ENCODE results near the gene DCHS2.

The DCHS2 gene

GRCh38 chr4:154456889-154457288 lies 34.7 kb downstream of the DCHS2 start:
- DNase-seq (ENCODE audit: insufficient read length, low spot score), result no peak
- no peak for FAIRE-seq
- TF ChIP-seq TAF1 (IDR thresholded peaks at IDR 0.05; ENCODE audit: low read depth, low read length), result no peak
- no peak for TF ChIP-seq PAX5 (IDR thresholded peaks at IDR 0.05; ENCODE audit: insufficient read depth, low read length, severe bottlenecking)
- TF ChIP-seq POU2F2 (IDR thresholded peaks at IDR 0.05; ENCODE audit: low read depth, low read length), result no peak
- TF ChIP-seq POLR2AphosphoS5 (IDR thresholded peaks at IDR 0.05; ENCODE audit: low read depth, low read length), result no peak
- TF ChIP-seq SPI1 (IDR thresholded peaks at IDR 0.05; ENCODE audit: low read depth, low read length), result no peak
- no peak for TF ChIP-seq POLR2A (IDR thresholded peaks at IDR 0.05; ENCODE audit: low read depth, low read length)

GRCh38 chr4:154456240-154456639 lies 35.4 kb downstream of the DCHS2 start:
- TF ChIP-seq POU2F2 (IDR thresholded peaks at IDR 0.05; ENCODE audit: low read depth, low read length) (no peak), SPI1 (IDR thresholded peaks at IDR 0.05; ENCODE audit: low read depth, low read length) (no peak), POLR2A (IDR thresholded peaks at IDR 0.05; ENCODE audit: low read depth, low read length) (no peak), POLR2AphosphoS5 (IDR thresholded peaks at IDR 0.05; ENCODE audit: low read depth, low read length) (no peak), TAF1 (IDR thresholded peaks at IDR 0.05; ENCODE audit: low read depth, low read length) (no peak), PAX5 (IDR thresholded peaks at IDR 0.05; ENCODE audit: insufficient read depth, low read length, severe bottlenecking) (no peak)
- DNase-seq (ENCODE audit: insufficient read length, low spot score) (no peak), FAIRE-seq (no peak)

GRCh38 chr4:154455111-154455510 lies 36.5 kb downstream of the DCHS2 start:
- TF ChIP-seq SPI1 (IDR thresholded peaks at IDR 0.05; ENCODE audit: low read depth, low read length) (no peak), POLR2AphosphoS5 (IDR thresholded peaks at IDR 0.05; ENCODE audit: low read depth, low read length) (no peak), PAX5 (IDR thresholded peaks at IDR 0.05; ENCODE audit: insufficient read depth, low read length, severe bottlenecking) (no peak), TAF1 (IDR thresholded peaks at IDR 0.05; ENCODE audit: low read depth, low read length) (no peak), POLR2A (IDR thresholded peaks at IDR 0.05; ENCODE audit: low read depth, low read length) (no peak), POU2F2 (IDR thresholded peaks at IDR 0.05; ENCODE audit: low read depth, low read length) (no peak)
- no peak for DNase-seq (ENCODE audit: insufficient read length, low spot score)
- FAIRE-seq, result no peak

- DNase-seq (ENCODE audit: insufficient read length, low spot score) (no peak), FAIRE-seq (no peak)
- TF ChIP-seq POU2F2 (IDR thresholded peaks at IDR 0.05; ENCODE audit: low read depth, low read length) (no peak), TAF1 (IDR thresholded peaks at IDR 0.05; ENCODE audit: low read depth, low read length) (no peak), POLR2AphosphoS5 (IDR thresholded peaks at IDR 0.05; ENCODE audit: low read depth, low read length) (no peak), POLR2A (IDR thresholded peaks at IDR 0.05; ENCODE audit: low read depth, low read length) (no peak), SPI1 (IDR thresholded peaks at IDR 0.05; ENCODE audit: low read depth, low read length) (no peak), PAX5 (IDR thresholded peaks at IDR 0.05; ENCODE audit: insufficient read depth, low read length, severe bottlenecking) (no peak)
Measured at GRCh38 chr4:154454710-154455109, 36.9 kb downstream of the DCHS2 start.

- FAIRE-seq (no peak), DNase-seq (ENCODE audit: insufficient read length, low spot score) (no peak)
- no peak for TF ChIP-seq POLR2A (IDR thresholded peaks at IDR 0.05; ENCODE audit: low read depth, low read length)
- no peak for TF ChIP-seq POU2F2 (IDR thresholded peaks at IDR 0.05; ENCODE audit: low read depth, low read length)
- no peak for TF ChIP-seq TAF1 (IDR thresholded peaks at IDR 0.05; ENCODE audit: low read depth, low read length)
- TF ChIP-seq POLR2AphosphoS5 (IDR thresholded peaks at IDR 0.05; ENCODE audit: low read depth, low read length), result no peak
- TF ChIP-seq PAX5 (IDR thresholded peaks at IDR 0.05; ENCODE audit: insufficient read depth, low read length, severe bottlenecking), result no peak
Measured at GRCh38 chr4:154452798-154453346, 38.7 kb downstream of the DCHS2 start.

GRCh38 chr4:154450966-154451365 lies 40.6 kb downstream of the DCHS2 start:
- DNase-seq (ENCODE audit: insufficient read length, low spot score), result no peak
- TF ChIP-seq POLR2A (IDR thresholded peaks at IDR 0.05; ENCODE audit: low read depth, low read length) (no peak), POU2F2 (IDR thresholded peaks at IDR 0.05; ENCODE audit: low read depth, low read length) (no peak), POLR2AphosphoS5 (IDR thresholded peaks at IDR 0.05; ENCODE audit: low read depth, low read length) (no peak), SPI1 (IDR thresholded peaks at IDR 0.05; ENCODE audit: low read depth, low read length) (no peak), PAX5 (IDR thresholded peaks at IDR 0.05; ENCODE audit: insufficient read depth, low read length, severe bottlenecking) (no peak), TAF1 (IDR thresholded peaks at IDR 0.05; ENCODE audit: low read depth, low read length) (no peak)
- FAIRE-seq, result no peak

GRCh38 chr4:154444958-154445357 lies 46.6 kb downstream of the DCHS2 start:
- FAIRE-seq (no peak), DNase-seq (ENCODE audit: insufficient read length, low spot score) (no peak)
- TF ChIP-seq POLR2A (IDR thresholded peaks at IDR 0.05; ENCODE audit: low read depth, low read length), result no peak
- no peak for TF ChIP-seq POU2F2 (IDR thresholded peaks at IDR 0.05; ENCODE audit: low read depth, low read length)
- TF ChIP-seq POLR2AphosphoS5 (IDR thresholded peaks at IDR 0.05; ENCODE audit: low read depth, low read length), result no peak
- TF ChIP-seq TAF1 (IDR thresholded peaks at IDR 0.05; ENCODE audit: low read depth, low read length), result no peak
- no peak for TF ChIP-seq PAX5 (IDR thresholded peaks at IDR 0.05; ENCODE audit: insufficient read depth, low read length, severe bottlenecking)
- TF ChIP-seq SPI1 (IDR thresholded peaks at IDR 0.05; ENCODE audit: low read depth, low read length), result no peak

GRCh38 chr4:154441982-154442381 lies 49.6 kb downstream of the DCHS2 start:
- no peak for FAIRE-seq
- TF ChIP-seq POU2F2 (IDR thresholded peaks at IDR 0.05; ENCODE audit: low read depth, low read length), result no peak
- TF ChIP-seq PAX5 (IDR thresholded peaks at IDR 0.05; ENCODE audit: insufficient read depth, low read length, severe bottlenecking), result no peak
- TF ChIP-seq POLR2AphosphoS5 (IDR thresholded peaks at IDR 0.05; ENCODE audit: low read depth, low read length), result no peak
- no peak for TF ChIP-seq TAF1 (IDR thresholded peaks at IDR 0.05; ENCODE audit: low read depth, low read length)
- TF ChIP-seq POLR2A (IDR thresholded peaks at IDR 0.05; ENCODE audit: low read depth, low read length), result no peak
- TF ChIP-seq SPI1 (IDR thresholded peaks at IDR 0.05; ENCODE audit: low read depth, low read length), result no peak
- DNase-seq (ENCODE audit: insufficient read length, low spot score), result no peak

- FAIRE-seq, result no peak
- no peak for DNase-seq (ENCODE audit: insufficient read length, low spot score)
- no peak for TF ChIP-seq POLR2A (IDR thresholded peaks at IDR 0.05; ENCODE audit: low read depth, low read length)
- no peak for TF ChIP-seq POLR2AphosphoS5 (IDR thresholded peaks at IDR 0.05; ENCODE audit: low read depth, low read length)
- no peak for TF ChIP-seq SPI1 (IDR thresholded peaks at IDR 0.05; ENCODE audit: low read depth, low read length)
- TF ChIP-seq POU2F2 (IDR thresholded peaks at IDR 0.05; ENCODE audit: low read depth, low read length), result no peak
- no peak for TF ChIP-seq TAF1 (IDR thresholded peaks at IDR 0.05; ENCODE audit: low read depth, low read length)
- TF ChIP-seq PAX5 (IDR thresholded peaks at IDR 0.05; ENCODE audit: insufficient read depth, low read length, severe bottlenecking), result no peak
Measured at GRCh38 chr4:154441124-154441523, 50.5 kb downstream of the DCHS2 start.

GRCh38 chr4:154439224-154439623 lies 52.4 kb downstream of the DCHS2 start:
- DNase-seq (ENCODE audit: insufficient read length, low spot score), result no peak
- no peak for TF ChIP-seq SPI1 (IDR thresholded peaks at IDR 0.05; ENCODE audit: low read depth, low read length)
- TF ChIP-seq TAF1 (IDR thresholded peaks at IDR 0.05; ENCODE audit: low read depth, low read length), result no peak
- no peak for TF ChIP-seq POU2F2 (IDR thresholded peaks at IDR 0.05; ENCODE audit: low read depth, low read length)
- FAIRE-seq, result no peak

Data from GM12891 (cell line).